GM12873 (cell line): ENCODE measurements around the gene S100A14.

ENCODE experiments used
- TF ChIP-seq, protein P1 (sequence below): IDR thresholded peaks from 2 replicates; pipeline ENCODE4 v1.5.1; 2012; ENCODE audit warnings: low read depth, mild to moderate bottlenecking, moderate library complexity, low read length, control low read depth; ENCODE audit not compliant: insufficient read depth; ENCODE audit errors: missing control alignments

The S100A14 gene

DNA sequence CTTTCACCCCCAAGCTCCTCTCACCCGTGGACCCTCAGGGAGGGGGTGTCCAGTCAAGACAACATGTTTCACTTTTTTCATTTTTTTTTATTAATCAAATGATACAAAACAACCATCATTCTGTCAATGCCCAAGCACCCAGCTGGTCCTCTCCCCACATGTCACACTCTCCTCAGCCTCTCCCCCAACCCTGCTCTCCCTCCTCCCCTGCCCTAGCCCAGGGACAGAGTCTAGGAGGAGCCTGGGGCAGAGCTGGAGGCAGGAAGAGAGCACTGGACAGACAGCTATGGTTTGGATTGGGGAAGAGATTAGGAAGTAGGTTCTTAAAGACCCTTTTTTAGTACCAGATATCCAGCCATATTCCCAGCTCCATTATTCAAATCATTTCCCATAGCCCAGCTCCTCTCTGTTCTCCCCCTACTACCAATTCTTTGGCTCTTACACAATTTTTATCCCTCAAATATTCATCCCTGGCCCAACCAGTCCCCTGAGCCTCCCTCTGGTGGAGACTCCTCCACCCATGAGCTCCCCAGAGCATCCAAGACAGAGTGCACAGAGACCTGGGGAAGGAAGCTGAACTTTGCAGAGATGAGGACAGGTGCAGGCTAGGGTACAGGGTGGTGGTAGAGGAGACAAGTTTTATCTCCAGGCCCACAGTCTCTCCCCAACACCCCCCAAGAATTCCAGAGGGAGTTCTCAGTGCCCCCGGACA lies 1.8 kb downstream of the S100A14 start:
- TF ChIP-seq, protein P1, sequence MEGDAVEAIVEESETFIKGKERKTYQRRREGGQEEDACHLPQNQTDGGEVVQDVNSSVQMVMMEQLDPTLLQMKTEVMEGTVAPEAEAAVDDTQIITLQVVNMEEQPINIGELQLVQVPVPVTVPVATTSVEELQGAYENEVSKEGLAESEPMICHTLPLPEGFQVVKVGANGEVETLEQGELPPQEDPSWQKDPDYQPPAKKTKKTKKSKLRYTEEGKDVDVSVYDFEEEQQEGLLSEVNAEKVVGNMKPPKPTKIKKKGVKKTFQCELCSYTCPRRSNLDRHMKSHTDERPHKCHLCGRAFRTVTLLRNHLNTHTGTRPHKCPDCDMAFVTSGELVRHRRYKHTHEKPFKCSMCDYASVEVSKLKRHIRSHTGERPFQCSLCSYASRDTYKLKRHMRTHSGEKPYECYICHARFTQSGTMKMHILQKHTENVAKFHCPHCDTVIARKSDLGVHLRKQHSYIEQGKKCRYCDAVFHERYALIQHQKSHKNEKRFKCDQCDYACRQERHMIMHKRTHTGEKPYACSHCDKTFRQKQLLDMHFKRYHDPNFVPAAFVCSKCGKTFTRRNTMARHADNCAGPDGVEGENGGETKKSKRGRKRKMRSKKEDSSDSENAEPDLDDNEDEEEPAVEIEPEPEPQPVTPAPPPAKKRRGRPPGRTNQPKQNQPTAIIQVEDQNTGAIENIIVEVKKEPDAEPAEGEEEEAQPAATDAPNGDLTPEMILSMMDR, result no peak

DNA sequence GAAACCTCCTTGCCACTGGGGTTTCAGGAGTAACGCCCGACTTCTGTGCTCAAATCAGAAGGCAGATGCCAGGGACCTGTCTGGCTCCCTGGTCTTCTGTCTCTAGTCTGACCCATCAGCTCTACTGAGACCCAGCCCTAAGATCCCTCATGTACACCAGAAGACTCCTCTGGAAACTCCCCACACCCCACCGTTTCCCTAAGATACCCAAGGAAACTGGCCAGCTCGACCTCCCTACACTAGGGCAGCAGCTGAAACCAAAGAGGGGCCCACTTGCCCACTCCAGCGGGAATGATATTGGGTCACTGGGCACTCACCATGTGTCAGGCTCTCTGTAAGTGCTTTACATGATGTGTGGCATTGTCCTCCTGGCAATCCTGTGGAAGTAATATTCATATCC lies 2.7 kb downstream of the S100A14 start:
- TF ChIP-seq, protein P1, result no peak

DNA sequence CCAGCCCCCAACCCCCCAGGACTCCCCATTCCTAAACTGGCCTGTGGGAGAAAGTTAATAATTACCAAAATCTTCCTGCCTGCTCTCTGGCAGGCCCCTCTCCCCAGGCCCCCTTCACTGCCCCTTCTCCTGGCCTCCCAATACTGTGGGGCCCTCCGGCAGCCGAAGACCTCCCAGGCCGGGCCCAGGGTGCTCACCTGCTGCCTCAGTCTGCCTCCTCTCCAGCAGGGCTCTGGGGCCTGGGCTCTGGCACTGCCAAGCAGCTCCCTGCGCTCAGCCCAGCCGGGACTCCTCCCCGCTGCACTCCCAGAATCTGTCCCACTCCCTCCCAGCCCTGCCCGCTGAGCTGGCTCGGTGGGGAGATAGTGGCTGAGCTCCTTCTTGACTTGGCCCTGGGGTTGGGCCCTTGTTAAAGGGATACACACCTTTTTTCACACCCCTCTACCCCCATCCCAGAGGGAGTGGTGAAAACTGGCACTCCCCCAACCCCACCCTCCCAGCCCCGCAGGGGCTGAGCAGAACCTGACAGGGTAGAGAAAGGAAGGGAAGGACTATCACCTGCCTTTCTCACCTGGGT lies 3.3 kb downstream of the S100A14 start, which contains the start of gene S100A16:
S100A16 (minus strand) TSS at position 383 of the 577 bp plus-strand sequence. CDS start 4,986 bp downstream, outside the sequence.
- TF ChIP-seq, protein P1, result no peak

DNA sequence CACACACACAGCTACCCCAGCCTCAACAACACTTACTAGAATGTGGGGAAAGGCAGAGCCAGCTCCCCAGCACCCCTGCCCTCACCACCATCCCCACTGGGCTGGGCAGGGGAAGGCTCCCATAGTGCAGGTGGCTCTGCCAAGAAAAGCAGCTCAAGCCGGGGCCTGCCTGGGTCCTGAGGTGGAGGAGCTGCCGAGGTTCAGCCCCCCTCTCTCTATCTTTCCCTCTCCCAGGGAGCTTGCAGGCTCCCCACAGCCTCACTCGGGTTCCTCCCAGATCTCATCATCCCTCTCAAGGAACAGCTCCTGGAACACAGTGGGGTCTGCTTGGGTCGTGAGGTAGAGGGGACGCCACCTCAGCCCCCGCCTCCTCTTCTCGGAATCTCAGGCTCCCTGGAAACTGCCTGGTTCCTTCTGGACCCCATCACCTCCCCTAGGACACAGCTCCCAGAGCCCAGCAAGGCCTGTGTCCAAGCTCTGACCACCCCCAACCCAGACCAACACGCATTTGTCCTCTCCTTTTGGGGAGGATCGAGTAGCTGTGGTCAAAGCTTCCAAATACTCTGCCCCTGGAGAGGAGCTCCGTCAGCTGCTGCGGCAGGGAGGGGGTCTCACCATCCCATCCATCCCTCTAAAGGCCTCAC lies 3.9 kb downstream of the S100A14 start:
- TF ChIP-seq, protein P1, result no peak

DNA sequence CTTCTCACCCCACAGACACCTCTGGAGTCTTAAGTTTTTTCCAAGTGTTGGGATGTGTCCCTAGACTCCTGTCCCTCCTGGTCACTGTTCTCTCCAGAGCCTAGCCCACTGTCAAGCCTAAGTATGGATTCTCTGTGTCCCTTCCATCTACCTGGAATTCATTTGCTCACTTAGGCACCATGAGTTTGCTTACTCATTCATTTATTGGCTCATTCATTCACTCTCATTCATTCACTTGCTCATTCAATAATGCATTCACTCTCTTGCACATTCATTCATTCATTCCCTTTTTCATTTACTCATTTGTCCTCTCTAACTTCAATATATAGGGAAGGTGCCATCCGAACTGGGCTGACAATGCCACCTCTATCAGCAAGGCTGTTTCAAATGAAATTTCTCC lies 4.8 kb downstream of the S100A14 start:
- TF ChIP-seq, protein P1, result no peak

DNA sequence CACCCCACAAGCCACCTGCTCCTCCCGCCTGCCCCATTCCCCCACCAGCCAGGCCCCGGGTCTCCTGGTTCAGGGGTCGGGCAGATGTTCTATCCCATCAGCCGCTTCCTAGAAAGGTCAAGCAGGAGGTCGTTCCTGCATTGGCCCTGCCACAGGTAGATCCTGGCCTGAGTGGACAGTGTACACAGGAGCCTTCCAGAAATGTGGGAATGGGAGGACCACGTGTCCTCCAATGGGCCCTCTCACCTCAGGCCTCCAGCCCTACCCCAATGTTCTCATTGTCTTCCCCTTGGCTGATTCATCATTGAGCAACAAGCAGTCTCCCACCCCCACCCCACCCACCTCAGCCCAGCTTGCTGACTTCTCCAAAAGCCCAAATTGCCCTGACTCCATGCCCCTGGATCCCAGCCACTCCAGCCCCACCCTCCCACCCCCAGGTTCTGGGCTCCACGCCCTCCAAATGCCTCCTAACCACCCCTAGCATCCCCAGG lies 5.3 kb downstream of the S100A14 start:
- TF ChIP-seq, protein P1, result no peak

DNA sequence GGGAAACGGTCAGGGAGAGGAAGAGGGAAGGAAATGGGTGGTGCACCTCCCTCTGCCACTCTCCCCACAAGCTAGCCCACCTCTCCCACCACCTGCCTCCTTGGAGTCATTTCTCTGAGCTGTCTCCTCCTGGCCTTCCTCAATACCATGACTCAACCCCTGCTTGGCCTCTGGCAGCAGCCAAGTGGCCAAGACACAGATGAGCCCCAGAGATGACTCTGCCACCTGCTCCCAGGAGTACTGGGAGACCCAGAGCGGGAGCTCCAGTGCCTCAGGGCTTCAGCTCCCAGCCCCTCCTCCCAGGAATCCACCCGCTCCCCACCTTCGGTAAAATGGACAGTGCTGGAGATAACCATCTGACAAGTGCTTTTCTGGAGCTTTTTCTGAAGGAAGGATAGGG lies 5.8 kb downstream of the S100A14 start:
- TF ChIP-seq, protein P1, result no peak
